Neuron (in vitro differentiated cells): ENCODE data around the gene DNMT3A.

Experiments
- H2AFZ ChIP-seq: one replicate; pipeline ENCODE4 v1.6.1; 2013; ENCODE audit warnings: low read depth, mild to moderate bottlenecking, inconsistent platforms, low read length, moderate library complexity
- H3K27me3 ChIP-seq: one replicate; pipeline ENCODE4 v1.6.1; 2013; ENCODE audit warnings: low read length; ENCODE audit not compliant: insufficient read depth
- H3K36me3 ChIP-seq: one replicate; pipeline ENCODE4 v1.6.1; 2013; ENCODE audit warnings: low read length; ENCODE audit not compliant: insufficient read depth
- H3K4me1 ChIP-seq: one replicate; pipeline ENCODE4 v1.6.1; 2013; ENCODE audit warnings: low read length; ENCODE audit not compliant: insufficient read depth
- H3K4me3 ChIP-seq: 2 replicates; pipeline ENCODE4 v1.5.1; 2013; ENCODE audit warnings: mild to moderate bottlenecking, low read length, moderate library complexity
- H3K9me3 ChIP-seq: one replicate; pipeline ENCODE4 v1.6.1; 2013; ENCODE audit warnings: low read length

The DNMT3A gene

GRCh38 chr2:25300001-25300400 lies 41.7 kb downstream of the DNMT3A start:
- Histone ChIP-seq H2AFZ (no peak overlapping the region), H3K9me3 (no peaks in the 10 kb centered on the region), H3K36me3 (peaks cover 3% of the 10 kb centered on the region), H3K4me3 (no peak overlapping the region), H3K4me1 (peaks cover 6% of the 10 kb centered on the region), H3K27me3 (no peaks in the 10 kb centered on the region)

GRCh38 chr2:25298776-25299431 lies 42.8 kb downstream of the DNMT3A start:
- peaks cover 3% of the 10 kb centered on the region for H3K36me3 ChIP-seq
- no peaks in the 10 kb centered on the region for H3K27me3 ChIP-seq
- H2AFZ ChIP-seq = no peak overlapping the region
- peaks cover 4% of the 10 kb centered on the region for H3K4me1 ChIP-seq
- no peaks in the 10 kb centered on the region for H3K9me3 ChIP-seq
- H3K4me3 ChIP-seq = no peak overlapping the region

- Histone ChIP-seq H3K4me3 (no peak overlapping the region), H3K36me3 (peaks cover 3% of the 10 kb centered on the region), H3K9me3 (no peaks in the 10 kb centered on the region), H3K27me3 (no peaks in the 10 kb centered on the region), H2AFZ (no peak overlapping the region), H3K4me1 (no peaks in the 10 kb centered on the region)
These were observed 44.0 kb downstream of the DNMT3A start for GRCh38 chr2:25297738-25298137.

GRCh38 chr2:25295621-25296020 lies 46.1 kb downstream of the DNMT3A start:
- Histone ChIP-seq H3K36me3 (peaks cover 3% of the 10 kb centered on the region), H3K4me3 (no peak overlapping the region), H3K9me3 (no peaks in the 10 kb centered on the region), H2AFZ (no peak overlapping the region), H3K27me3 (no peaks in the 10 kb centered on the region), H3K4me1 (no peaks in the 10 kb centered on the region)

- Histone ChIP-seq H3K9me3 (no peaks in the 10 kb centered on the region), H3K4me1 (no peaks in the 10 kb centered on the region), H2AFZ (no peak overlapping the region), H3K27me3 (no peaks in the 10 kb centered on the region), H3K4me3 (no peak overlapping the region), H3K36me3 (no peaks in the 10 kb centered on the region)
These were observed 46.9 kb downstream of the DNMT3A start for GRCh38 chr2:25294573-25295462.

- Histone ChIP-seq H3K36me3 (no peaks in the 10 kb centered on the region), H3K27me3 (no peaks in the 10 kb centered on the region), H3K9me3 (no peaks in the 10 kb centered on the region), H2AFZ (no peak overlapping the region), H3K4me1 (no peaks in the 10 kb centered on the region), H3K4me3 (no peak overlapping the region)
These were observed 47.7 kb downstream of the DNMT3A start for GRCh38 chr2:25293958-25294562.

GRCh38 chr2:25293145-25293544 lies 48.6 kb downstream of the DNMT3A start:
- Histone ChIP-seq H3K36me3 (no peaks in the 10 kb centered on the region), H3K4me3 (no peak overlapping the region), H3K4me1 (no peaks in the 10 kb centered on the region), H3K27me3 (no peaks in the 10 kb centered on the region), H2AFZ (no peak overlapping the region), H3K9me3 (no peaks in the 10 kb centered on the region)

- Histone ChIP-seq H3K27me3 (no peaks in the 10 kb centered on the region), H2AFZ (no peak overlapping the region), H3K4me3 (no peak overlapping the region), H3K4me1 (no peaks in the 10 kb centered on the region), H3K9me3 (no peaks in the 10 kb centered on the region), H3K36me3 (no peaks in the 10 kb centered on the region)
These were observed 49.3 kb downstream of the DNMT3A start for GRCh38 chr2:25292408-25292807.

GRCh38 chr2:25290811-25291495 lies 50.8 kb downstream of the DNMT3A start:
- no peak overlapping the region for H2AFZ ChIP-seq

GRCh38 chr2:25286723-25287483 lies 54.8 kb downstream of the DNMT3A start:
- H3K9me3 ChIP-seq = no peaks in the 10 kb centered on the region
- H3K4me1 ChIP-seq = peaks cover 6% of the 10 kb centered on the region
- H2AFZ ChIP-seq = no peak overlapping the region
- no peak overlapping the region for H3K4me3 ChIP-seq
- H3K27me3 ChIP-seq = no peaks in the 10 kb centered on the region
- H3K36me3 ChIP-seq = peaks cover 5% of the 10 kb centered on the region

More at GRCh38 chr2:25290811-25291495, 50.8 kb downstream of the DNMT3A start:
- no peaks in the 10 kb centered on the region for H3K27me3 ChIP-seq
- H3K36me3 ChIP-seq = no peaks in the 10 kb centered on the region
- peaks cover 6% of the 10 kb centered on the region for H3K4me1 ChIP-seq
- H3K9me3 ChIP-seq = no peaks in the 10 kb centered on the region
- H3K4me3 ChIP-seq = no peak overlapping the region

GRCh38 chr2:25286025-25286400 lies 55.7 kb downstream of the DNMT3A start:
- Histone ChIP-seq H2AFZ (no peak overlapping the region), H3K36me3 (peaks cover 5% of the 10 kb centered on the region), H3K27me3 (no peaks in the 10 kb centered on the region), H3K4me1 (peaks cover 6% of the 10 kb centered on the region), H3K9me3 (no peaks in the 10 kb centered on the region), H3K4me3 (no peak overlapping the region)

GRCh38 chr2:25285265-25286024 lies 56.3 kb downstream of the DNMT3A start:
- Histone ChIP-seq H2AFZ (no peak overlapping the region), H3K36me3 (peaks cover 5% of the 10 kb centered on the region), H3K4me1 (peaks cover 6% of the 10 kb centered on the region), H3K27me3 (no peaks in the 10 kb centered on the region), H3K9me3 (no peaks in the 10 kb centered on the region), H3K4me3 (no peak overlapping the region)
